Hepatocyte (in vitro differentiated cells): ENCODE data around the gene RGS11.

Experiments
- CTCF ChIP-seq: fragments of 200-600 bp; sonication (generic); IDR thresholded peaks from 2 replicates; pipeline ENCODE4 v1.5.1; 2016; ENCODE audit warnings: antibody characterized with exemption, mild to moderate bottlenecking; ENCODE audit not compliant: poor library complexity
- EZH2 ChIP-seq: fragments of 200-600 bp; sonication (generic); IDR thresholded peaks from 2 replicates; pipeline ENCODE4 v1.6.1; 2016; ENCODE audit warnings: antibody characterized with exemption, mild to moderate bottlenecking, borderline replicate concordance
- EZH2phosphoT487 ChIP-seq: fragments of 200-600 bp; sonication (generic); IDR thresholded peaks from one replicate; pipeline ENCODE4 v1.6.1; 2018; ENCODE audit warnings: antibody characterized with exemption, mild to moderate bottlenecking, low read depth, moderate library complexity; ENCODE audit not compliant: unreplicated experiment, severe bottlenecking

GRCh38 chr16:268141-269053 lies 7.3 kb downstream of the RGS11 start:
- TF ChIP-seq CTCF (no peak), EZH2phosphoT487 (no peak), EZH2 (no peak)
